ENCODE data around the gene OR2A12. TPM values are rescaled to one million over a fixed set of nuclear protein-coding genes. Genes with fewer than 3 reads are reported as not detected.

Gene OR2A12
- total and polyA plus RNA-seq, 2 of the 13 experiments (the other 11 are each of a cell fraction or from before 2014, with no cell fraction given), result 0.18 TPM; not detected in 1

DNA sequence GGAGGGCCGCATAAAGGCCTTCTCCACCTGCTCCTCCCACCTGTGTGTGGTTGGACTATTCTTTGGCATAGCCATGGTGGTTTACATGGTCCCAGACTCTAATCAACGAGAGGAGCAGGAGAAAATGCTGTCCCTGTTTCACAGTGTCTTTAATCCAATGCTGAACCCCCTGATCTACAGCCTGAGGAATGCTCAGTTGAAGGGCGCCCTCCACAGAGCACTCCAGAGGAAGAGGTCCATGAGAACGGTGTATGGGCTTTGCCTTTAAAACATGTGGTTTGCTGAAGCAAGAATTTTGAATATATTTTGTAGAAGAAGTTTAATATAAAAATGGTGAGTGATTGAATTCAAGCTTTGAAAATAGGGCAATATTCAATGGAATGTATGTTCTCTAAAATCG lies 24.2 kb downstream of the OR2A12 start:
- H3K27me3 ChIP-seq (ENCODE audit: control insufficient read depth in 1 of 2, insufficient read depth in 2 of 2, low read length in 2 of 2), result no peaks in the 10 kb centered on the region
- TF ChIP-seq, protein P1, sequence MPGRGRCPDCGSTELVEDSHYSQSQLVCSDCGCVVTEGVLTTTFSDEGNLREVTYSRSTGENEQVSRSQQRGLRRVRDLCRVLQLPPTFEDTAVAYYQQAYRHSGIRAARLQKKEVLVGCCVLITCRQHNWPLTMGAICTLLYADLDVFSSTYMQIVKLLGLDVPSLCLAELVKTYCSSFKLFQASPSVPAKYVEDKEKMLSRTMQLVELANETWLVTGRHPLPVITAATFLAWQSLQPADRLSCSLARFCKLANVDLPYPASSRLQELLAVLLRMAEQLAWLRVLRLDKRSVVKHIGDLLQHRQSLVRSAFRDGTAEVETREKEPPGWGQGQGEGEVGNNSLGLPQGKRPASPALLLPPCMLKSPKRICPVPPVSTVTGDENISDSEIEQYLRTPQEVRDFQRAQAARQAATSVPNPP (CRISPR knock-in tag; IDR thresholded peaks at IDR 0.05), result no peak
- TF ChIP-seq GLI4 (CRISPR knock-in tag; IDR thresholded peaks at IDR 0.05; ENCODE audit: borderline replicate concordance) (no peak), MEIS2 (CRISPR knock-in tag; IDR thresholded peaks at IDR 0.05) (no peak), ZSCAN30 (CRISPR knock-in tag; IDR thresholded peaks at IDR 0.05) (no peak), ZNF547 (CRISPR knock-in tag; IDR thresholded peaks at IDR 0.05) (no peak), HNRNPL (IDR thresholded peaks at IDR 0.05; ENCODE audit: low read depth, low read length) (no peak), TBP (CRISPR knock-in tag; IDR thresholded peaks at IDR 0.05) (no peak), TAF1 (CRISPR knock-in tag; IDR thresholded peaks at IDR 0.05) (no peak), TGIF2 (CRISPR knock-in tag; IDR thresholded peaks at IDR 0.05) (no peak)
- TF ChIP-seq, protein P2, sequence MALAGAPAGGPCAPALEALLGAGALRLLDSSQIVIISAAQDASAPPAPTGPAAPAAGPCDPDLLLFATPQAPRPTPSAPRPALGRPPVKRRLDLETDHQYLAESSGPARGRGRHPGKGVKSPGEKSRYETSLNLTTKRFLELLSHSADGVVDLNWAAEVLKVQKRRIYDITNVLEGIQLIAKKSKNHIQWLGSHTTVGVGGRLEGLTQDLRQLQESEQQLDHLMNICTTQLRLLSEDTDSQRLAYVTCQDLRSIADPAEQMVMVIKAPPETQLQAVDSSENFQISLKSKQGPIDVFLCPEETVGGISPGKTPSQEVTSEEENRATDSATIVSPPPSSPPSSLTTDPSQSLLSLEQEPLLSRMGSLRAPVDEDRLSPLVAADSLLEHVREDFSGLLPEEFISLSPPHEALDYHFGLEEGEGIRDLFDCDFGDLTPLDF (CRISPR knock-in tag; IDR thresholded peaks at IDR 0.05), result no peak
- TF ChIP-seq, protein P3, sequence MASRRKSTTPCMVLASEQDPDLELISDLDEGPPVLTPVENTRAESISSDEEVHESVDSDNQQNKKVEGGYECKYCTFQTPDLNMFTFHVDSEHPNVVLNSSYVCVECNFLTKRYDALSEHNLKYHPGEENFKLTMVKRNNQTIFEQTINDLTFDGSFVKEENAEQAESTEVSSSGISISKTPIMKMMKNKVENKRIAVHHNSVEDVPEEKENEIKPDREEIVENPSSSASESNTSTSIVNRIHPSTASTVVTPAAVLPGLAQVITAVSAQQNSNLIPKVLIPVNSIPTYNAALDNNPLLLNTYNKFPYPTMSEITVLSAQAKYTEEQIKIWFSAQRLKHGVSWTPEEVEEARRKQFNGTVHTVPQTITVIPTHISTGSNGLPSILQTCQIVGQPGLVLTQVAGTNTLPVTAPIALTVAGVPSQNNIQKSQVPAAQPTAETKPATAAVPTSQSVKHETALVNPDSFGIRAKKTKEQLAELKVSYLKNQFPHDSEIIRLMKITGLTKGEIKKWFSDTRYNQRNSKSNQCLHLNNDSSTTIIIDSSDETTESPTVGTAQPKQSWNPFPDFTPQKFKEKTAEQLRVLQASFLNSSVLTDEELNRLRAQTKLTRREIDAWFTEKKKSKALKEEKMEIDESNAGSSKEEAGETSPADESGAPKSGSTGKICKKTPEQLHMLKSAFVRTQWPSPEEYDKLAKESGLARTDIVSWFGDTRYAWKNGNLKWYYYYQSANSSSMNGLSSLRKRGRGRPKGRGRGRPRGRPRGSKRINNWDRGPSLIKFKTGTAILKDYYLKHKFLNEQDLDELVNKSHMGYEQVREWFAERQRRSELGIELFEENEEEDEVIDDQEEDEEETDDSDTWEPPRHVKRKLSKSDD (CRISPR knock-in tag; IDR thresholded peaks at IDR 0.05; ENCODE audit: low read depth), result no peak
- TF ChIP-seq, protein P4, sequence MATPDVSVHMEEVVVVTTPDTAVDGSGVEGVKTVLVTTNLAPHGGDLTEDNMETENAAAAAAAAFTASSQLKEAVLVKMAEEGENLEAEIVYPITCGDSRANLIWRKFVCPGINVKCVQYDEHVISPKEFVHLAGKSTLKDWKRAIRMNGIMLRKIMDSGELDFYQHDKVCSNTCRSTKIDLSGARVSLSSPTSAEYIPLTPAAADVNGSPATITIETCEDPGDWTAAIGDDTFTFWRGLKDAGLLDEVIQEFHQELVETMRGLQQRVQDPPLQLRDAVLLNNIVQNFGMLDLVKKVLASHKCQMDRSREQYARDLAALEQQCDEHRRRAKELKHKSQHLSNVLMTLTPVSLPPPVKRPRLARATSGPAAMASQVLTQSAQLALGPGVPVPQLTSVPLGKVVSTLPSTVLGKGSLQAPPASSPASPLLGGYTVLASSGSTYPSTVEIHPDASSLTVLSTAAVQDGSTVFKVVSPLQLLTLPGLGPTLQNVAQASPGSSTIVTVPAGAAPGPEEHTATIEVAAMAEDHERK (CRISPR knock-in tag; IDR thresholded peaks at IDR 0.05; ENCODE audit: low read depth), result no peak
- DNase-seq (ENCODE audit: low spot score) (no peak), FAIRE-seq (no peak), ATAC-seq (no peak)
- no peaks in the 10 kb centered on the region for H3K4me1 ChIP-seq (ENCODE audit: insufficient read depth, low read length)
- H3K9ac ChIP-seq (ENCODE audit: insufficient read depth, low read depth, low read length), result no peak overlapping the region
- no peak overlapping the region for H3K4me3 ChIP-seq (replicated peaks in 1 of 3; ENCODE audit: insufficient read depth in 1 of 3, low read depth in 2 of 3, low read length in 3 of 3)
- no peaks in the 10 kb centered on the region for H3K9me3 ChIP-seq (ENCODE audit: low read length)
- WGBS (ENCODE audit: low lambda C conversion rate), result 0% methylated on average over 5 of the region's 5 CpGs
- H2AFZ ChIP-seq (ENCODE audit: low read length), result no peak overlapping the region
- no TSS peak for BruUV-seq (replicated peaks)
- H4K20me1 ChIP-seq (ENCODE audit: insufficient read depth, low read length), result no peaks in the 10 kb centered on the region
- ChIA-PET CTCF (ENCODE audit: low intra/inter-chr PET ratio, low total read pairs) (no interaction called here), POLR2A (no interaction called here)
- H3K36me3 ChIP-seq (replicated peaks in 1 of 2; ENCODE audit: control insufficient read depth in 1 of 2, insufficient read depth in 2 of 2, low read length in 2 of 2), result no peaks in the 10 kb centered on the region
- intact Hi-C loops (cut with micrococcal nuclease; ENCODE audit: unreplicated experiment) (no loop called here), in situ Hi-C loops (cut with HindIII; ENCODE audit: extremely low pct_ligation_motif_present, low pct_unique_long_range_greater_than_20kb) (no loop called here)
- no peaks in the 10 kb centered on the region for H3K79me2 ChIP-seq (ENCODE audit: insufficient read depth, low read length)
- H3K4me2 ChIP-seq (ENCODE audit: low read depth, low read length), result no peak overlapping the region
- no peak overlapping the region for H3K27ac ChIP-seq (ENCODE audit: extremely low read length, insufficient read depth, low read length)
